Tibial artery (tissue), 4 donors: ENCODE data around the gene DYRK1A.

Experiments used
- DNase-seq, 2 donors: peaks; one replicate each; pipeline ENCODE4 v3.0.0-alpha.2; 2019
- H3K27ac ChIP-seq, 2 donors: fragments of 200-600 bp; sonication (generic) in 1 of 2; 1 replicate in 1 of 2; 2 replicates in 1 of 2; pipeline ENCODE4 v1.5.1; 2018 to 2019; ENCODE audit warnings: mild to moderate bottlenecking in 1 of 2
- H3K27me3 ChIP-seq, 2 donors: fragments of 200-600 bp; sonication (generic) in 1 of 2; one replicate each; pipeline versions ENCODE4 v1.5.1 to v1.6.0; 2016 to 2019
- H3K36me3 ChIP-seq, 3 donors: fragments of 200-600 bp; sonication (generic) in 2 of 3; one replicate each; pipeline ENCODE4 v1.5.1; 2016 to 2019; ENCODE audit warnings: mild to moderate bottlenecking in 2 of 3
- H3K4me1 ChIP-seq, 4 donors: fragments of 200-600 bp; sonication (generic) in 2 of 4; 1 replicate in 3 of 4; 2 replicates in 1 of 4; pipeline ENCODE4 v1.5.1; 2016 to 2019
- H3K4me3 ChIP-seq, 2 donors: fragments of 200-600 bp; sonication (generic) in 1 of 2; 1 replicate in 1 of 2; 2 replicates in 1 of 2; pipeline ENCODE4 v1.5.1; 2018 to 2019; ENCODE audit warnings: mild to moderate bottlenecking in 2 of 2
- H3K9me3 ChIP-seq, 3 donors: fragments of 200-600 bp; sonication (generic) in 1 of 3; one replicate each; pipeline ENCODE4 v1.5.1; 2016 to 2019
- CTCF ChIP-seq, 2 experiments: fragments of 200-600 bp in 1 of 2; fragments of 450-650 bp in 1 of 2; IDR thresholded peaks; one replicate each; pipeline ENCODE4 v1.5.1; 2017 to 2019; ENCODE audit warnings: antibody characterized with exemption in 2 of 2, mild to moderate bottlenecking in 1 of 2, moderate library complexity in 1 of 2
- intact Hi-C: fragments of 100-400 bp; cut with DNase I; formaldehyde crosslinking; loops from one replicate; pipeline ENCODE4 v1.15.0; 2023; ENCODE audit warnings: low total_unique reads

DYRK1A gene

DNA sequence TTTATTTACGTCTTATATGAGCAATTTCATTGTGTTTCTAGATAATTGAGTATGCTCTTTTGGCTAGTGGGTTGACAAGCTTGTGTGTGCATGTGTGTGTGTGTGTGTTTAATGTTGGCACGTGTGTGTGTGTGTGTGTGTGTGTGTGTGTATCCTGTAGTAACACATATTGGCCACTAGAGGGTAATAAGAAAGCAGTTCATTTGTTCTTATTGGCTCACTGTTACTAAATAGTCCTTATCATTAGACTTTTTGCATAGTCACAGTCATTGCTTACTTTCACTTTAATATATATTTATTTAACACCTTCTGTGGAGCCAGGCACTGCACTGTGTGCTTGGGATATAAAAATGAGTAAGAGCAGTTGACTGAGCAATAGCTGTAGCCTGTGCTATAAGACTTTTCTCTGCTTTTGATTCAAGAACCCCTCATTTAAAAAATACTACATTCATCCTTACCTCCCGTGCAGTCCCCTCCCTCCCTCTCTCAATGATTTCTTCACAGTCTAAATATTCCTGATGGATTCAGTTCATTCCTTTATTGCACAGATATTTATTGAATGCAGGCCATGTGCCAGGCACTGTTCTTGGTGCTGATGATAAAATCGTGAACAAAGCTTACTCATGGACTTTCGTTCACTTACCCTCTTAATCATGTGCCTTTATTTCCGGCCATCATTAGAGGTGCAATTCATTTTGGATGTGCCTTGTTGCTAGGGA, 96.7 kb downstream of the DYRK1A start:
- intact Hi-C loops = no loop called here
- no peak overlapping the region for H3K27ac ChIP-seq
- H3K36me3 ChIP-seq = no peaks in the 10 kb centered on the region
- H3K27me3 ChIP-seq = no peaks in the 10 kb centered on the region
- no peak overlapping the region for H3K4me3 ChIP-seq
- H3K4me1 ChIP-seq = peaks cover 0 to 83% (median 44%) of the 10 kb centered on the region in 4 donors
- no peaks in the 10 kb centered on the region for H3K9me3 ChIP-seq
- TF ChIP-seq CTCF (IDR thresholded peaks at IDR 0.05) = peak; percentile 49 to 66
- no peak for DNase-seq

DNA sequence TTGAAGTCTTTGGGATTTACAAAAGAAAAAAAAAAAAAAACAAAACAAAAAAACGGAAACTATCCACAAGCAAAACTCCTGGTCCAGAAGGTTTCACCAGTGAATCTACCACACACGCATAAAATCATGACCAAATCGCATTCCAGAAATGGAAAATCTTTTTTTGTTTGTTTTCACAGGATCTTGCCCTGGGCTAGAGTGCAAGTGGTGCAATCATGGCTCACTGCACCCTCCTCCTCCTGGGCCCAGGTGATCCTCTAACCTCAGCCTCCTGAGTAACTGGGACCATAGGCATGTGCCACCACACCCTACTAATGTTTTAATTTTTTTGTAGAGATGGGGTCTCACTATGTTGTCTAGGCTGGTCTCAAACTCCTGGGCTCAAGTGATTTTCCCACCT, 100.5 kb downstream of the DYRK1A start:
- Histone ChIP-seq H3K9me3 (no peaks in the 10 kb centered on the region), H3K4me3 (no peak overlapping the region), H3K36me3 (no peaks in the 10 kb centered on the region), H3K4me1 (peaks cover 0 to 56% (median 18%) of the 10 kb centered on the region in 4 donors), H3K27me3 (no peaks in the 10 kb centered on the region), H3K27ac (no peak overlapping the region)
- DNase-seq = no peak
- intact Hi-C loops = no loop called here
- no peak for TF ChIP-seq CTCF (IDR thresholded peaks at IDR 0.05)

DNA sequence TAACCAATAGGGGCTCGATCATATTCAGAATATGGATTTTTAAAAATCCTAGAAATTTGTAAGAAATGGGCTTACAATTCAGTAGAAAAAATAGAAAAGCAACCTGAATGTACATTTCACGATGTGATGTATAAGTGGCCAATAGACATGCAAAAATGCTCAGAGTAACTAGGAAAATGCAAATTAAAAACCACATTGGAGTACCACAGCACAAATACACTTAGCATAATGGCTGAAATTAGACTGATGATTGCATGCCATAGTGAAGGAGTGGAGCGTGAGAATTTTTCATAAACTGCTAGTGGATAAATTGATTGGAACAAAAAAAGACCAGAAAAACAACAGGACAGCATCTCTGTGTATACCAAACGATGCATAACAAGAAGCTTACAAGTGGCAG, 102.3 kb downstream of the DYRK1A start:
- intact Hi-C loops = no loop called here

GRCh38 chr21:37469441-37469840, 102.9 kb downstream of the DYRK1A start:
- no peak for TF ChIP-seq CTCF (IDR thresholded peaks at IDR 0.05)
- no peak overlapping the region for H3K4me3 ChIP-seq
- no peak for DNase-seq
- H3K4me1 ChIP-seq = peaks cover 0 to 38% (median 2%) of the 10 kb centered on the region in 4 donors
- H3K36me3 ChIP-seq = no peaks in the 10 kb centered on the region
- no peaks in the 10 kb centered on the region for H3K9me3 ChIP-seq
- intact Hi-C loops = no loop called here
- no peaks in the 10 kb centered on the region for H3K27me3 ChIP-seq
- no peak overlapping the region for H3K27ac ChIP-seq

More for the DNA sequence above, 102.3 kb downstream of the DYRK1A start:
- no peak for DNase-seq
- peaks cover 0 to 44% (median 2%) of the 10 kb centered on the region in 4 donors for H3K4me1 ChIP-seq
- no peak overlapping the region for H3K27ac ChIP-seq
- H3K9me3 ChIP-seq = no peaks in the 10 kb centered on the region
- no peaks in the 10 kb centered on the region for H3K36me3 ChIP-seq
- TF ChIP-seq CTCF (IDR thresholded peaks at IDR 0.05) = no peak
- H3K4me3 ChIP-seq = no peak overlapping the region
- no peaks in the 10 kb centered on the region for H3K27me3 ChIP-seq

DNA sequence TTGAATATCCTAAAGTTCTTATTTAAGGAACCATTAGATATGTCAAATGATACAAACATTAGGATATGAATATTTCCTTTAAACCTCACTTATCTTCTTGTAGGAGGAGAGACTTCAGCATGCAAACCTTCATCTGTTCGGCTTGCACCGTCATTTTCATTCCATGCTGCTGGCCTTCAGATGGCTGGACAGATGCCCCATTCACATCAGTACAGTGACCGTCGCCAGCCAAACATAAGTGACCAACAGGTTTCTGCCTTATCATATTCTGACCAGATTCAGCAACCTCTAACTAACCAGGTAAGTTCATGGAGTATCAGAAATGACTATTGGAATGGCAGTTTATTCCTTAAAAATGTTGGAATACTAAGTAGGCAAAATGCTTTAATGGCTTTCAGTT, 106.0 kb downstream of the DYRK1A start:
- intact Hi-C loops = no loop called here
- DNase-seq = no peak
- Histone ChIP-seq H3K9me3 (no peaks in the 10 kb centered on the region), H3K27ac (no peak overlapping the region), H3K27me3 (no peaks in the 10 kb centered on the region), H3K4me1 (peaks cover 0 to 47% (median 10%) of the 10 kb centered on the region in 4 donors), H3K36me3 (no peaks in the 10 kb centered on the region), H3K4me3 (no peak overlapping the region)
- no peak for TF ChIP-seq CTCF (IDR thresholded peaks at IDR 0.05)
